DOHH2 (cell line): Measurements from ENCODE around the gene ANTXR2.

Experiments used
- CTCF ChIP-seq: fragments of 200-600 bp; sonication (generic); IDR thresholded peaks from one replicate; pipeline ENCODE4 v1.5.1; 2014; ENCODE audit warnings: antibody characterized with exemption, mild to moderate bottlenecking, low read depth, low read length; ENCODE audit not compliant: poor library complexity, severe bottlenecking
- EZH2phosphoT487 ChIP-seq: fragments of 200-600 bp; sonication (generic); IDR thresholded peaks from 2 replicates; pipeline ENCODE4 v1.6.1; 2017; ENCODE audit warnings: borderline replicate concordance, mild to moderate bottlenecking, antibody characterized with exemption, low read length, moderate library complexity, mixed read lengths

DNA sequence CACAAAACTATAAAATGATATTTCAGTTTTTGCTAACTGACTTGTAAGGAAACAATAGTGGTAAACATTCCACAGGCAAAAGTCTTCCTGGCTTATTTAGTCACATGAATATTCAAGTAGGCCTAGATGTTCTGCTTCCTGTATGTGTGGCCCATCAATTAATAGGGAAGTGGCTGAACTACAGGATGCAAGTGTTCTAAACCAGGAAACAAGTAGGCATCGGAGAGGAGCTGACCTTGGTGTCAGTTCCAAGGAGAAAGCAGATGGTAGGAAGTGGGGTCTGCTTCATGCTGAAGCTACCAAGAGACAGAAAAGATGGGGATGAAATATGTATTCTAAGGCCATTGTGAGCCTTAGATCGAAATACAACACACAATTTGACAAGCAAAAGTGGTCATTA lies 149.7 kb downstream of the ANTXR2 start:
- no peak for TF ChIP-seq CTCF
- TF ChIP-seq EZH2phosphoT487: no peak
